T-helper 2 cell treated with Interferon-gamma antibody and Interleukin-4, amounts not matched to agents 5 μg/mL and 100 μg/mL, for 36 hours (primary cell): ENCODE measurements around the gene TUBGCP3.

Experiments
- DNase-seq: peaks from one replicate; pipeline ENCODE4 v3.0.0; 2021; ENCODE audit warnings: low spot score
- H3K27ac Mint-ChIP-seq: one replicate; pipeline ENCODE4 v1.8.0; 2021; ENCODE audit warnings: mild to moderate bottlenecking, mixed read lengths
- H3K27me3 Mint-ChIP-seq: one replicate; pipeline ENCODE4 v1.8.0; 2021; ENCODE audit warnings: low read depth, mixed read lengths
- H3K36me3 Mint-ChIP-seq: one replicate; pipeline ENCODE4 v1.8.0; 2021; ENCODE audit warnings: low read depth, mixed read lengths
- H3K4me1 Mint-ChIP-seq: one replicate; pipeline ENCODE4 v1.8.0; 2021; ENCODE audit warnings: low read depth, mixed read lengths
- H3K4me3 Mint-ChIP-seq: one replicate; pipeline ENCODE4 v1.8.0; 2022; ENCODE audit warnings: mild to moderate bottlenecking, moderate library complexity, mixed read lengths
- H3K9me3 Mint-ChIP-seq: one replicate; pipeline ENCODE4 v1.8.0; 2021; ENCODE audit warnings: mixed read lengths

TUBGCP3 gene

DNA sequence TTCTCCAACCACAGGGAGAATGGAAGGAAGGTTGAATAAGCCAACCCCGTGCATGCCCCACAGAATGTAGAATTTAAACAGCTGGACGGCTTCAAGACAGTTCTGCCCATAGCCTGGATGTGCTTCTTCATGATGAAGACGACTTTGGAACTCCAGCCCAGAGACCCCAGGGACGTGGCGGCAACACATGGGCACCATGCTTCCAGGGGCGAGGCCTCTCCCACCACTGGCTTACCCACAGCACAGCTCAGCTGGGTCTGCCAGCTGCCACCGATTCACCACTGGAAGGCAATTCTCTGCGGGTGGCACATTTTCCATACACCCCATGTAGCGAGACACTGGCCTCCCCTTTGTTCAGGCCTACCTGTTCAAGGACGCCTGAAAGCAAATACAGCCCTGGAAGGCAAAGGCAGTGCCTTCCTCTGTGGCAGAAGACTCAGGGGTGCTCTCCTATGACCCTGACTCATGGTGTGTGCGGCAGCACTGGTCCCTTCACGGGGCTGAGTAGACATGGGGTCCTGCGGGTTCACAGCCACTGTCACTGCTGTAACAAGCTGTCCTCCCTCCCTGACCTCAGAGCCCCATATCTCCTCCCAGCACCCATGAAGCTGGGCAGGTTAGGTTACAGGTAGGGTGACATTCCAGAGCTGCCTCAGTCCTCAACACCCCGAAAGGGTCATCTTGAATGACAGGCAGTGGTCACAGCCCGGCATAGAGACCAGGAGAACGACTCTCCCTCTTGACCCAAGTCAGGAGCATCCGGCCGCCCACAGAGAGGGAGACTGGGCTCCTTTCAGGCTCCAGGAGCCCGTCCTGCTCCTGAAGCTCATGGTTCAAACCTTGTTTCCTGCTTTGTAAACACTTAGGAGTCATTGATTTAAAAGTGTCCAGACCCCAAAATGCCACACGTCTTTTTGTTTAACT lies 139.1 kb downstream of the TUBGCP3 start:
- Mint-ChIP-seq H3K9me3 (no peaks in the 10 kb centered on the region), H3K4me3 (no peak overlapping the region), H3K36me3 (no peaks in the 10 kb centered on the region), H3K27me3 (peaks cover under 1% of the 10 kb centered on the region), H3K4me1 (no peaks in the 10 kb centered on the region), H3K27ac (no peak overlapping the region)
- no peak for DNase-seq

DNA sequence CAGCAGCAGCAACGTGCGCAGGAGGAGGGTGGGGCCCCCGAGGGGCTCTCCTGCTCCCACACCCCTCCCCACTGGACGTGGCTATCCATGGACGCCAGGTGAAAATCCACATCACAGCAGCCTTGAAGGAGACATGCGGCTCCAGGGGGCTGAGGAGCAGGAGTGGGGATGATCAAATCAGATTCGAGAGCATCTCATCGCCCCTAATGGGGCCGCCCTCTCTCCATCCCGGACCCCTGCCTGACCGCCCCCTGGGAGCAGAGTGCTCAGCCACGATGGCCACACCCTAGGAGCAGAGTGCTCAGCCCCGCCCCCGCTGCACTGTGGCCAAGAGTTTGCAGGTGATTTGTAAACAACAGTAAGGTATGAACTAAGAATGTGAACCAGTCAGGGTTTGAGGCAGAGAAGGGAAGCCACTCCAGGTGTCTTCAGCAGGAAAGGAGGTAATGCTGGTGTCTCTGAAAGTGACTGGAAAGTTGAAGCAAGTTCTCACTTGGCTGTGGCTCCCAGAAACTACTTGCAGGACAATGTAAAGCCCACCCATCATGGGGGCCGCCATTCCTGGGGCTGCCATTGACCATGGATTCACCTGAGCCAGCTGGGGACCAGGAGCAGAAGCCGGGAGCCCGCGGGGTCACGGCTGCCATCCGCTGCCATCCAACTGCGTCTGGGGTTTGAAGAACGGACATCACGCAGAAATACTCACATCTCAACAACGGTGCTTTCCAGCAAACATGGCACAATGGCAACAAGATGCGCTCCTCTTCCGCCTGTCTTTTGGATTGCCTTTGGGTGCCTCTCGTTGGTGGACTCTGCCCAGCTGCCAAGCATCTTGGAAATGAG lies 140.0 kb downstream of the TUBGCP3 start:
- Mint-ChIP-seq H3K9me3 (no peaks in the 10 kb centered on the region), H3K4me3 (no peak overlapping the region), H3K27ac (no peak overlapping the region), H3K27me3 (peaks cover 8% of the 10 kb centered on the region), H3K4me1 (no peaks in the 10 kb centered on the region), H3K36me3 (no peaks in the 10 kb centered on the region)
- DNase-seq, result no peak

DNA sequence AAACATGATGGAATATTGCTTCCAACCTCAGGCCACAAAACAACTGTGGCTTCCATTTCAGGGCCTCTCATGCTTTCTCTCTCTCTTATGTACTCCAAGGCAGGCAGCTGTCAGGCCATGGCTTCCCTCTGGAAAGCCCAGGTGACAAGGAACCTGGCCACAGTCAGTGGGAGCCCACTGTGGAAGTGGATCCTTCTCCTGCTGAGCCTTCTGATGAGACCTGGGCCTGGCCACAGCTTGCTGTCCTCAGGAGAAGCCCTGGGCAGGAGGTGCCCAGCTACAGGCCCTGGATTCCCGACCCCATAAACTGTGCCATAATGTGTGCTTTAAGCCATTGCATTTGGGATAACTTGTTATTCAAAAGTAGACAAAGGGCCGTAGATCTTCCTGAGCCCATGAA lies 140.6 kb downstream of the TUBGCP3 start:
- Mint-ChIP-seq H3K36me3 (no peaks in the 10 kb centered on the region), H3K4me3 (no peak overlapping the region), H3K27ac (no peak overlapping the region), H3K27me3 (peaks cover 8% of the 10 kb centered on the region), H3K9me3 (no peaks in the 10 kb centered on the region), H3K4me1 (no peaks in the 10 kb centered on the region)
- DNase-seq, result no peak

DNA sequence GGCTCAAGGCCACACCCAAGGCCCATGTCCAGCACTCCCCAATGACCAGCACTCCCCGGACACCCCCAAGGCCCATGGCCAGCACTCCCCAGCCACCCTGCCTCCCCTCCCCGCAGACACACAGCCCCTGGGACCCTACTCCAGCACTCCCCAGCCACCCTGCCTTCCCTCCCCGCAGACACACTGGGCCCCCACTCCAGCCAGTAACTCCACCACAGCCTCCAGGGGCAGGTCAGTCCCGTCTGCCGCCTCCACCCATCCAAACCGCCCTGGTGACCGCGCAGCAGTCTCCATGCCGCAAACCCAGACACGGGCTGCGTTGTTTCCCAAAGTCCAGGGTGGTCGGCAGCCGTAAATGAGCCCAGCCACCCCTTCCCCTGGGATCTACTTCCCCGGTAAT lies 141.1 kb downstream of the TUBGCP3 start:
- Mint-ChIP-seq H3K4me1 (no peaks in the 10 kb centered on the region), H3K9me3 (no peaks in the 10 kb centered on the region), H3K4me3 (no peak overlapping the region), H3K27ac (no peak overlapping the region), H3K27me3 (peaks cover 8% of the 10 kb centered on the region), H3K36me3 (no peaks in the 10 kb centered on the region)
- DNase-seq, result no peak

DNA sequence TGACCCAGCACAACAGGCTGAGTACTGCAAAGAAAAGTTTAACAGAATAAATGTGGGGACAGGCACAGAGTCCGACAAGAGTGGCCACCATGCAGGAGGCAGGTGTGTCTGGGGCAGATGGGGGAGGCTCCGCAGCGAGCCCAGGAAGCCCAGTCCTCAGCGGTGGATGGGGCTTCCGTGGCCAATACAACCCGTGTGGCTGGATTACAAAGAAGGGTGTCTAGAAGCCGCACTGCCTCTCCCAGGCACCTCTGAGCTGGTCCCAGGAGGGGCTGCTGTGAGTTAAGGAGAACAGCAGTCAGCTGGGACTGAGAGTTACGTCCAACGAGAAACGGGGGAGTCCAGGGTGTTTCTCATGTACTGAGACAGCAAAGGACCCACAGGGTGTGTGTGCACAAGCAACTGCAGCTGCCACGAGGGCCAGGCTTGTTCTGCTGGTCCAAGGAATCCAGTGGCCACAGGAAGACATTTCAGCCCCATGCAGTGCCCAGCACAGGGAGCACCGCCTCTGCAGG lies 141.5 kb downstream of the TUBGCP3 start:
- DNase-seq, result no peak
- no peaks in the 10 kb centered on the region for H3K36me3 Mint-ChIP-seq
- H3K27me3 Mint-ChIP-seq, result peaks cover 8% of the 10 kb centered on the region
- H3K4me3 Mint-ChIP-seq, result no peak overlapping the region
- H3K27ac Mint-ChIP-seq, result no peak overlapping the region
- H3K4me1 Mint-ChIP-seq, result no peaks in the 10 kb centered on the region
- no peaks in the 10 kb centered on the region for H3K9me3 Mint-ChIP-seq

DNA sequence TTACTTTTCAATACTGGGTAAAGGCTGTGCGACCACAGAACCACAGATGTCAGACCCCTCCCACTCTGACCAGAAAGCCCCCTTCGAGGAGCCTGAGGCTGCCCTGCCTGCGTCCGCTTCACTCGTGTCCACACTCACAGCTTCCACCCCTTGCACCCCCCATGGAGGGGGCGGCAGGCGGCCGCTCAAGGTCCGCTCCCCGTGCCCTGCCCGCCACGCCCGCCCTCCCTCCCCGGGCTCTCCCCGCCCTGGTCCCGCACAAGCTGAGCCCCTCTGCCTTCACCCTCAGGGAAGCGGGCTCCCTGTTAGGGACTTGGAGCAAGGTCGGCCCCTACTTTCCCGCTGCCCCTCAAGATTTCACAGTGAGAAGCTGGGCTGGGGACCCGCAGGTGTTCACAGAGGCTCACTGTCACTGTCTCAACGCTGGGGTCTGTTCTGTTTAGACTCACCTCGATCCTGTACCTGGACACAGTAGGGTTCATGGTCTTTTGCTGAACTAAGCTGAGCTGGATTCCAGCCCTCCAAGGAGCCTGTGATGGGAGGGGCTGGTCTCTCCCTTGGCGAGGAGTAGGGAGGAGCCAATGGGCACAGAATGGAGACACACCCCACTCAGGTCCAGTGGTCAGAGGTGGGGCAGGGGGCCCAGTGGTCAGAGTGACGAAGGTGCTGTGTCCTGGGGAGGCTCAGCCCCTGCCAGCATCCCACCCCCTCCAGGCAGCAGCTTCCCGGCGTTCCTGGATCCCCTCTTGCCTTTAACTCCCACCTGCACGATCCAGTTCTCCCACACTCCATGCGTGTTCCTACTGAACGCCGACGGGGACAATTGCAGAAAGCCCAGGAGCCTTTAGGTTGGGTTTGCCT lies 142.3 kb downstream of the TUBGCP3 start:
- no peaks in the 10 kb centered on the region for H3K9me3 Mint-ChIP-seq
- H3K27ac Mint-ChIP-seq, result no peak overlapping the region
- H3K4me1 Mint-ChIP-seq, result no peaks in the 10 kb centered on the region
- H3K27me3 Mint-ChIP-seq, result peaks cover 8% of the 10 kb centered on the region
- no peaks in the 10 kb centered on the region for H3K36me3 Mint-ChIP-seq
- DNase-seq, result no peak
- no peak overlapping the region for H3K4me3 Mint-ChIP-seq

DNA sequence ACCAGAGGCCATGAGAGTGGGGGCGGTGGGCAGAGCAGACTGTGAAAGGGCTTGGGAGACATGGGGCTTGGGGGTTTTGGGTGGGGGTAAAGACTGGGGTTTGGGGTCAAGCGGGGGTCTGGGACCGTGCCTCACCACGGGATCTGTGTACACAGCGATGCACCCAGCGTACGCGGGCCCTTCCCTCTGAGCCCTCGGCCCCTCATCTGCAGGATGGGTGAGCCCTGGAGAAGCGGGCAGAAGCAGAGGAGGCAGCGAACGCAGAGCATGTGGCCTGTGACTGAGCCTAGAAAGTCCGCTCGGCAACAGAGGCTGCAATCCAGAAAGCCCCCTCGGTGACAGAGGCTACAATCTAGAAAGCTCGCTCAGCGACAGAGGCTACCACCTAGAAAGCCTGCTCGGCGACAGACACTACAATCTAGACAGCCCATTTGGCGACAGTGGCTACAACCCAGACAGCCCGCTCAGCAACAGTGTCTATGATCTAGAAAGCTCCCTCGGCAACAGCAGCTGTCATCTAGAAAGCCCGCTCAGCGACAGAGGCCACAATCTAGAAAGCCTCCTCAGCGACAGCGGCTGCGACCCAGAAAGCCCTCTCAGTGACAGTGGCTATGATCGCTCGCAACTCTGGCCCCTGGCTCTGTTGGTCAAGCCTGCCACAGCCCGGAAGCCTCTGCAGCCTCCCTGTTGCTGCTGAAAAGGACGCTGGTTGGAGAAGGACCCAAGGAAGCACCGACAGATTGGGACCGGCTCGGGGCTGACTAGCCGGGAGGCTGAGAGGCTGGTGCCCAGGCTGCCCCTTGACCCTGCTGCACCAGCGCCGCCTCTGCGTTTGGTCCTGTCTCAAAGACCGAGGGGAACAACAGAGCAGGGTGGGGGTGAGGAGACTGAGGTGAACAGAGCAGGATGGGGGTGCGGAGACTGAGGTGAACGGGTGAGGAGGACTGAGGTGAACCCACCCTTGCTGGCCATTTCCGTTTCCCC lies 143.2 kb downstream of the TUBGCP3 start:
- no peaks in the 10 kb centered on the region for H3K36me3 Mint-ChIP-seq
- H3K4me3 Mint-ChIP-seq, result no peak overlapping the region
- H3K27ac Mint-ChIP-seq, result no peak overlapping the region
- DNase-seq, result no peak
- no peaks in the 10 kb centered on the region for H3K4me1 Mint-ChIP-seq
- H3K9me3 Mint-ChIP-seq, result no peaks in the 10 kb centered on the region
- peaks cover 8% of the 10 kb centered on the region for H3K27me3 Mint-ChIP-seq

DNA sequence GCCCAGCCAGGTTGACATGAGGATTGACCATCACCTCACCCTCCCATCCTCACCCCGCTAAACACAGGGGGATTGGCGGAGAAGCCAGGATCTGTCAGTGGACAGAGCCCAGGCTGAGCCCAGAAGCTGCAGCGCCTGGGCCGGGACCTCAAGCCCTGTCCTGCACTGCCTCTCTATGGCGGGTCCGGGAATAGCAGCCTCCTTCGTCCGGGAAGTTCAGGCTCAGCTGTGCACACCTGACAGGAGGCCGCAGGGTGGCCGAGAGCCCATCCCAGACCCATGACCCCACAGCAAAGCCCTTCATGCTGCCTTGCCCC lies 144.0 kb downstream of the TUBGCP3 start:
- Mint-ChIP-seq H3K4me1 (no peaks in the 10 kb centered on the region), H3K27ac (no peak overlapping the region), H3K9me3 (no peaks in the 10 kb centered on the region), H3K36me3 (no peaks in the 10 kb centered on the region), H3K27me3 (peaks cover 8% of the 10 kb centered on the region), H3K4me3 (no peak overlapping the region)
- DNase-seq, result peak; percentile 20

DNA sequence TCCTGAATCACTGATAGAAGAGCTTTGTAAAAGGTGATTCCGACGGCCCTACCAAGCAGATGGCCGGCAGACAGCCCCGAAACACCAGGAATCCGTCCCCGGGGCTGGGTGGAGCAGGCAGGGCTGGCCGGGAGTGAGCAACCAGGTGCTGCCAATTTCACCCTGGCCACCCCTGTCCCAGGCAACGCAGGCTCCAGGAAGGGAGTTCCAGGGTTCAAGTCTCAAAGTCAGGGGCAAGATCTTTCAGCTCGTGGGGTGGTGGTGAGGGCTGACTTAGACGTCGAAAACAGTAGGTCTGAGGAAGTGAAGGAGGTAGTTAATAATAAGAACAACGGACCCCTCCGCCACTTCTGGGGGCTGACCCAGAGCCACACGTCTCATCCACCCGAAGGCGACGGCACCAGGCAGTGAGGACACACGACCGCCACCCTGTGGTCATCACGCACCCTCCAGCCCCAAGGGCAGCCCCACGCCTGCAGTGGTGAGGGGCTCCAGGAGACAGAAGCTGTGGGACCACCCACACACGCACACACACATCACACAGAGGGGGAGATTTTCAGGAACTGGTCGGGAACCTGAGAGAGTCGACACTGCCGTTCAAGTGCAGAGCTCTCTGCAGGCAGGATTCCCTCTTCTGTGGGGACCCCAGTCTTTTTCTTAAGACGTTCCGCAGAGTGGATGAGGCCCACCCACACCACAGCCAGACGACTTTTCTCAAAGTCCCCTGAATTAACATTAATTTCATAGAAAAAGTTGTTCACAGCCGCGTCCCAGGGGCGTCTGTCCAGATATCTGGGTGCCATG lies 144.6 kb downstream of the TUBGCP3 start:
- peaks cover 8% of the 10 kb centered on the region for H3K27me3 Mint-ChIP-seq
- no peak overlapping the region for H3K27ac Mint-ChIP-seq
- H3K4me1 Mint-ChIP-seq, result no peaks in the 10 kb centered on the region
- DNase-seq, result no peak
- H3K36me3 Mint-ChIP-seq, result no peaks in the 10 kb centered on the region
- peaks cover 2% of the 10 kb centered on the region for H3K9me3 Mint-ChIP-seq
- no peak overlapping the region for H3K4me3 Mint-ChIP-seq

DNA sequence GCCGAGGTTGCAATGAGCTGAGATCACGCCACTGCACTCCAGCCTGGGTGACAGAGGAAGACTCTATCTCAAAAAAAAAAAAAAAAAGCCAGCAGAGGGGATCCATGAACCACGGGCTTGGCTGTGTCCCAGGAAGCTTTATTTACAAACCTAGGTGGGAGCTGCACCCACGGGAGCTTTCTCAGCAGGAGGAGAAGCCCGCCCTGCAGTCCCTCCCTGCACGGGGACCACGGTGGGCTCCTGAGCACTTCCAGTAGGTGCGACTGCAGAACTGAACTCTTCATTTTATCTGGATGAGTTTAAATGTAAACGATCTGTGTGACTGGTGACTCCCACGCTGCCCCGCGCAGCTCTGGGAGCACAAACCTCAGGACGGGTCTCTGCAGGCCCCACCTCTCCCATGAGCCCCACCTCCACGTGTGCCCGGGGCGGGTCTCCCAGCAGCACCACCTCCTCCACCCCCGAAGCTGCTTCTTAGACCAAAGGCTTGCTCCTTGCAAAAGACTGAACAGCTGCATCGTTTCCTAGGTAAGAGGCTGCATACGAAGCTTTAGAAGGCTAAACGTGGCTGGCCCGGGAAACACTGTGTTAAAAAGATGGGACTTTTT lies 145.4 kb downstream of the TUBGCP3 start:
- H3K4me1 Mint-ChIP-seq, result no peaks in the 10 kb centered on the region
- no peak overlapping the region for H3K27ac Mint-ChIP-seq
- H3K9me3 Mint-ChIP-seq, result peaks cover 7% of the 10 kb centered on the region
- peaks cover 8% of the 10 kb centered on the region for H3K27me3 Mint-ChIP-seq
- no peak for DNase-seq
- no peaks in the 10 kb centered on the region for H3K36me3 Mint-ChIP-seq
- H3K4me3 Mint-ChIP-seq, result no peak overlapping the region

DNA sequence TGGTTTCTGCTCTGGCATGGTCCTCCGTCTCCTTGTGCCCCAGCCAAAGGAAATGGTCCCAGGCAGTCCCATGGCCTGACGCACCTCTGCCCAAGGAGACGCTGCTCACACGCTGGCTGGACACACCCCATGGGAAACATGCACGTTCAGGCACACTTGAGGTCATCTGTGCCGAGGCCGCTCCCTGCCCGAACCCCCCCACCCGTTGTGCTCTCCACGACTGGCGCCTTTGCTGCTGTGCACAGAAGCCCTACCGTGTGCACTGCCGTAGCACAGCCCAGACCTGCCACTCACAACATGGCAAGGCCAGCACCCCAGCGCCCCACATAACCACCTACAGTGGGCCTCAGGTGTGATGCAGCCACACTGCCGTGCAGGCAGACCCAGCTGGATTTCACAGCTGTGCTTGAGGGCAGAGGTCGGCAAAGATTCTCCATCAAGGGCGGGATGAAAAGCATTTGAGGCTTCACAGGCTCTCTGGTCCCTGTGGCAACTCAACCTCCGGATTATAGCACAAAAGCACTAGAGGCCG lies 146.1 kb downstream of the TUBGCP3 start:
- DNase-seq, result no peak
- Mint-ChIP-seq H3K4me1 (no peaks in the 10 kb centered on the region), H3K27ac (no peak overlapping the region), H3K36me3 (no peaks in the 10 kb centered on the region), H3K9me3 (peaks cover 7% of the 10 kb centered on the region), H3K27me3 (peaks cover 8% of the 10 kb centered on the region), H3K4me3 (no peak overlapping the region)

DNA sequence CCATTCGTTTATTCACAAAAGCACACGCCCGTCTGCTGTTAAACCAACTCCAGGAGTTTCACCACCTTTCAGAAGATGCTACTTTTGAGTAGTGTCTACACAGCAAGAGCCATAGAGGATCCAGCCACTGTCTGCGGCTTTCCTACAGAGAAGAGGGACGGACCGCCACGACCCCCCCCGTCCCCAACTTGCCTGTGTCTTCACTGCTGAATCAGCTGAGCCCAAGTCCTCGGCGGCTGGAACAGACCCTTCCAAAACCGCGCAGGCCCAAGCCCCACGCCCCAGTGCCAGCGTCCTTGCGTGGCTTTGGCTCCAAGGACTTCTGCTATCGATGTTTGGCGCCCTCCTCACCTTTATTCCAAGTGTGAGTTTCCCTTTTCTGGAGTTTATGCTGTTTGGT lies 146.7 kb downstream of the TUBGCP3 start:
- peaks cover 8% of the 10 kb centered on the region for H3K27me3 Mint-ChIP-seq
- H3K9me3 Mint-ChIP-seq, result peaks cover 7% of the 10 kb centered on the region
- no peak overlapping the region for H3K27ac Mint-ChIP-seq
- H3K4me3 Mint-ChIP-seq, result no peak overlapping the region
- no peaks in the 10 kb centered on the region for H3K36me3 Mint-ChIP-seq
- DNase-seq, result no peak
- H3K4me1 Mint-ChIP-seq, result no peaks in the 10 kb centered on the region
